Epithelial cell of proximal tubule (primary cell): ENCODE data around the gene ZFP36L2. TPM values are rescaled to one million over a fixed set of nuclear protein-coding genes. Genes with fewer than 3 reads are reported as not detected.
"Not testable (repeated sequence)": the region's sequence is repeated elsewhere in the genome, so short reads cannot be mapped to it uniquely, and the experiment has no call there.

Source experiments
- DNase-seq: peaks from one replicate; pipeline ENCODE4 v3.0.0-alpha.2; 2011; ENCODE audit warnings: low read depth
- H3K4me3 ChIP-seq: 2 replicates; pipeline ENCODE4 v1.5.1; 2011; ENCODE audit warnings: low read depth, mild to moderate bottlenecking, low read length
- CTCF ChIP-seq: conservative IDR thresholded peaks from 2 replicates; pipeline ENCODE4 v1.5.1; 2012; ENCODE audit warnings: low read depth, mild to moderate bottlenecking, low read length
- total RNA-seq: library from RNA; depleted of rRNA; stranded (reverse); fragments of >200 nt; gene quantifications from 2 replicates; pipeline ENCODE4 v1.2.3, GENCODE V29; 2015

Gene ZFP36L2
- total RNA-seq, 1 donor from 2014 or later: 10.5 TPM

- no peak for TF ChIP-seq CTCF
- no peak overlapping the region for H3K4me3 ChIP-seq
- DNase-seq: no peak
These were observed 33.4 kb downstream of the ZFP36L2 start for GRCh38 chr2:43192744-43193651.

- peak; percentile 50 for TF ChIP-seq CTCF
- DNase-seq: no peak
These were observed 34.4 kb downstream of the ZFP36L2 start for GRCh38 chr2:43191947-43192516.

GRCh38 chr2:43190311-43191052 is 35.9 kb downstream of the ZFP36L2 start:
- no peak for TF ChIP-seq CTCF
- H3K4me3 ChIP-seq: no peak overlapping the region
- no peak for DNase-seq

More at GRCh38 chr2:43191947-43192516, 34.4 kb downstream of the ZFP36L2 start:
- no peak overlapping the region for H3K4me3 ChIP-seq

GRCh38 chr2:43189861-43190260 is 36.5 kb downstream of the ZFP36L2 start:
- not testable (repeated sequence) for DNase-seq, H3K4me3 ChIP-seq

- no peak overlapping the region for H3K4me3 ChIP-seq
- DNase-seq: no peak
- TF ChIP-seq CTCF: no peak
These were observed 37.6 kb downstream of the ZFP36L2 start for GRCh38 chr2:43188561-43189386.

- TF ChIP-seq CTCF: no peak
- H3K4me3 ChIP-seq: no peak overlapping the region
- no peak for DNase-seq
These were observed 39.6 kb downstream of the ZFP36L2 start for GRCh38 chr2:43186679-43187374.
